GM12878 (cell line): ENCODE data around the gene BOLA2B.
"Not testable (repeated sequence)": the region's sequence is repeated elsewhere in the genome, so short reads cannot be mapped to it uniquely, and the experiment has no call there.

Experiments
- BCL3 ChIP-seq: IDR thresholded peaks from 2 replicates; pipeline ENCODE4 v1.6.1; 2011; ENCODE audit warnings: borderline replicate concordance, low read depth, mild to moderate bottlenecking, moderate library complexity, low read length; ENCODE audit not compliant: insufficient read depth, poor library complexity, severe bottlenecking
- CBX5 ChIP-seq: sonication (generic); IDR thresholded peaks from 2 replicates; pipeline ENCODE4 v1.6.1; 2016; ENCODE audit warnings: low read depth, moderate library complexity, mild to moderate bottlenecking, inconsistent platforms
- CTCF ChIP-seq, 3 experiments: IDR thresholded peaks in 2 of 3; conservative IDR thresholded peaks in 1 of 3; 2 replicates each; pipeline ENCODE4 v1.5.1; 2011; ENCODE audit warnings: low read depth in 3 of 3, low read length in 3 of 3, mild to moderate bottlenecking in 3 of 3, control low read depth in 2 of 3, moderate library complexity in 2 of 3, inconsistent platforms in 1 of 3, mixed read lengths in 1 of 3; ENCODE audit not compliant: control insufficient read depth in 2 of 3, insufficient read depth in 1 of 3; ENCODE audit errors: extremely low read depth in 1 of 3
- E2F4 ChIP-seq: IDR thresholded peaks from 2 replicates; pipeline ENCODE4 v1.6.1; 2012; ENCODE audit warnings: low read depth, low read length, improper control_type of control experiment
- E4F1 ChIP-seq: fragments of 450-650 bp; IDR thresholded peaks from 2 replicates; pipeline ENCODE4 v1.6.1; 2018; ENCODE audit warnings: borderline replicate concordance, mild to moderate bottlenecking; ENCODE audit not compliant: partially characterized antibody
- MXI1 ChIP-seq: fragments of 150-350 bp; IDR thresholded peaks from 2 replicates; pipeline ENCODE4 v1.6.1; 2011; ENCODE audit warnings: low read depth, mild to moderate bottlenecking, inconsistent platforms, low read length, improper control_type of control experiment
- NFYA ChIP-seq: IDR thresholded peaks from 2 replicates; pipeline ENCODE4 v1.6.1; 2011; ENCODE audit warnings: low read depth, mild to moderate bottlenecking, low read length, improper control_type of control experiment, borderline replicate concordance
- ZBTB4 ChIP-seq: fragments of 450-650 bp; formaldehyde crosslinking; IDR thresholded peaks from 2 replicates; pipeline ENCODE4 v1.4.0; 2022; ENCODE audit warnings: mild to moderate bottlenecking, moderate library complexity
- ZNF24 ChIP-seq: fragments of 450-650 bp; IDR thresholded peaks from 2 replicates; pipeline ENCODE4 v1.6.1; 2017; ENCODE audit warnings: antibody characterized with exemption, mild to moderate bottlenecking

GRCh38 chr16:30168746-30169145, 24.7 kb downstream of the BOLA2B start:
- not testable (repeated sequence) for TF ChIP-seq CTCF (IDR thresholded peaks at IDR 0.05 in 2 of 3, conservative IDR thresholded peaks at IDR 0.05 in 1 of 3; ENCODE audit: control insufficient read depth in 2 of 3, extremely low read depth in 1 of 3, insufficient read depth in 1 of 3, low read depth in 3 of 3, low read length in 3 of 3); BCL3; E4F1; NFYA; ZNF24; ZBTB4 (CRISPR knock-in tag); MXI1; E2F4; CBX5
